Stromal cell of bone marrow (primary cell): Measurements from ENCODE around the gene SIVA1.
"Not testable (repeated sequence)": the region's sequence is repeated elsewhere in the genome, so short reads cannot be mapped to it uniquely, and the experiment has no call there.

Source experiments
- DNase-seq: peaks from one replicate; pipeline ENCODE4 v3.0.0-alpha.2; 2012; ENCODE audit warnings: low read depth

SIVA1 gene

DNA sequence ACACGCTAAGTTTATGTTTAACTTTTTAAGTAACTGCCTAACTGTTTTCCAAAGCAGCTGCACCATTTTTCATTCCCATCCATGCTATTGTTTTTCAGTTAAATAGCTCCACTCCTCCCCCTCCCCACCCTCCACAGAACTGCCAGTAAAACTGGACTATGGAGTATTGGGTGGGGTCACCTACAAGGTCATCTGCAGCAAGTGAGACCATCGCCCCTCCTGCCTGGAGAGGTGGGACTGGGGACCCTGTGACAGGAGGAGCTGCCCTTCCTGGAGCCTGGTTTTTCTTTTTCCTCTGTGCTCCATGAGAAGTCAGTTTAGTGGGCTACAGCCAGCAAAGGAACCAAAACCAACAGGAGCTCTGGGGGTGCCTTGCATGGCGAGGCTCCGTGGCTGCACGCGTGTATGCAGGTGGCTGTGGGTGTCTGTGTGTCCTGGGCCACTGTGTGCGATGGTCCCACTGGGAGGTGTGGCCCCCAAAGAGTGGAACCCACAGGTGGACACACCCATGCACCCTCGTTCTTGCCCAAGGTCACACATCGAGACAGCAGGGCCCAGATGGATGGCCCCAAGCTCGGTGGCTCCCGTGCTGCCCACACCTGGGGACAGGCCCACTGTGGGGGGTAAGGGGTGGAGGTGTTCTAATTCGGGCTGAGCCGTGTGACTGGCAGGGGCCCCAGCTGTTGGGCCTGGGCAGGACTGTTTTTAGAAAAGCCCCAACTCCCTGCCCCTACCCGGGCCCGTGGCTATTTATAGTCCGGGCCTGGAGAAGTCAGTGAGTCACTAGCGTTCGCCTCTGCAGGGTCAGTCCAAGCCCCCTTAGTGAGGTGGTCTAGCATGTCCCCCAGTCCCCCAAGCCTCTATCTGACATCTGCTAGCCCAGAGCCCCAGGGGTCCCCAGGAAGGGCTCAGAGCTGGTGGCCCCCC, 31.2 kb upstream of the SIVA1 start:
- no peak for DNase-seq

DNA sequence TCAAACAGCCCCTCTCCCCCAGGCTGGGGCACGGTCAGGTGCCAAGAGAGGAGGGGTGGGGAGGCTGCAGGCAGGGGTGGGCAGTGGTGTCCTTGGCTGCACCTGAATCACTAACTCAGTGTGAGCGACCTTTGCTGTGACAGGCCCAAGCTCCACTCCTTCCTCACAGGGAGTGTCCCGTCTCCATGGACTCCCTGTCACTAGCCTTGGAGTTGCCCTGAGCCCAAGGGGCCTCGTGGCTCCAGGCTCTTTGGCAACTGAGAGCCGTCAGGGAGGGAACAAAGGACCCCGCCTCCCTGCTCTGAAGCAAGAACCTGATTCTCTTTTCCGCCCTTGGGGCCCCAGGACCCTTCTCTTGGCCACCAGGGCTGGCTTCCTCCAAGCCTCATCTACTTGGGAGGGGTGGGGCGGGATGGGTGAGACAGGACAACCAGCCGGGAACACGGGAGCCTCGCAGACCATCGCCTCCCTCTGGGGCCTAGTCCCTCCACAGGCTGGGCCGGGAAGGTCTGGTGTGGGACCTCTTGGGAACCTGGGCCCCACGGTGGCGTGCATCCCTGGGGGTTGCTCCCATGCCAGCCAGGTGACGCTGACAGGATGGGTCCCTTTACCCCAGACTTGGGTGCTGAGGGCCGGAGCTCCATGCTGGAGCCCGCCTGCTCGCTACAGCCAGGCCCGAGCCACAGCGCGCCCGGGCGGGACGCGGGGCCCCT, 29.9 kb upstream of the SIVA1 start:
- DNase-seq, result no peak

DNA sequence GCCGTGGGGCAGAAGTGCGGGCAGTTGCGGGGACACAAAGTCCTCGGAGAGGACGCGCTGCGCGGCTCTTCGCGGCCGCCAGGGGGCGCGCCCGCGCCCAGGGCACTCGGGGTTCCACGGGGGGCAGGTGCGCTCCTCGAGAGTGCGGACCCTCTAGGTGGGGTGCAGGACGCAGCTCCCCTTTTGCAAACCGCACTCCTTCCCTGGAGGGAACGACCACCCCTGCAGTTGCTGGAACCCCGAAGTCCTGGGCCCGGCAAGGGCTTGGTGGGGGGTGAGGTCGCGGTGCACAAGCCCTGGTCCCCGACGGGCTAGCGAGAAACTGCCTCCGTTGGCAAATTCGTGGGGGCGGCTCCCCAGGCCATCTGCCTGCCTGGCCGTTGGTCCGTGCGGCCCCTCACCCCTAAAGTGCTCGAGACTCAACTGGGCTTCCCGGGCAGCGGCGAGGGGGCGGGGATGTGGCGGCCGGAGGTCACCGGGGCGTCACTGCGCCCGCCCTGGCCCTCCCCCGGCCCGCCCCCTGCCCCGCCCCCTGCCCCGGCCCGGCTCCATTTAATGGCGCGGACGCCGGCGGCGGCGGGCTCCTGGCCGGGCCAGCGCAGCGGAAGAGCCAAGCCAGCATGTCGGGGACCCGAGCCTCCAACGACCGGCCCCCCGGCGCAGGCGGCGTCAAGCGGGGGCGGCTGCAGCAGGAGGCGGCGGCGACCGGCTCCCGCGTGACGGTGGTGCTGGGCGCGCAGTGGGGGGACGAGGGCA, 29.1 kb upstream of the SIVA1 start, which contains the start of gene ADSS1:
Gene ADSS1, plus strand, starts transcription at position 579 of the 756 bp plus-strand sequence. Its CDS starts 42 bp downstream, at position 621.
- no peak for DNase-seq

DNA sequence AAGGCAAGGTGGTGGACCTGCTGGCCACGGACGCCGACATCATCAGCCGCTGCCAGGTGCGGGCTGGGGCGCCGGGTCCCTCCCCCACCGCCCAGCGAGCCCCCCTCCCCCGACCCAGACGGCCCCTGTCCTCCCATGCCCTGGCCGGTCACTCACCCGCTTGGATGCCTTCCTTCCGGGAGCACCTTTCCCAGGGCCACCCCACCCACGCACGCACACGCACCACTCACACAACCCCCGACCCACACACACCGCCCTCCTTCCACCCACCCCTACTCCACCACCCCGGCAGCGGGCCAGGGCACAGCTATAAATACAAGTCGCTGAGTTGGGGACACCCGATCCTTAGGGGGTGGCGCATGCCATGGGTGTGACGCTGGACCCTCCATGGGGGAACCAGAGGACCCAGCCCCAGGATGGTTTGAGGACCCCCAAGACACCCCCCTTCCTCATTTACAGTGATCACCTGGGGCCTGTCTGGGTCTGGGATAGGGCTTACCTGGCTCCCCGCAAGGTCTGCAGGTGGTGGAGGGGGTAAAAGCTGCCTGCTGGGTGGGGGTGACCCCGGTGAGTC, 28.5 kb upstream of the SIVA1 start:
- no peak for DNase-seq

DNA sequence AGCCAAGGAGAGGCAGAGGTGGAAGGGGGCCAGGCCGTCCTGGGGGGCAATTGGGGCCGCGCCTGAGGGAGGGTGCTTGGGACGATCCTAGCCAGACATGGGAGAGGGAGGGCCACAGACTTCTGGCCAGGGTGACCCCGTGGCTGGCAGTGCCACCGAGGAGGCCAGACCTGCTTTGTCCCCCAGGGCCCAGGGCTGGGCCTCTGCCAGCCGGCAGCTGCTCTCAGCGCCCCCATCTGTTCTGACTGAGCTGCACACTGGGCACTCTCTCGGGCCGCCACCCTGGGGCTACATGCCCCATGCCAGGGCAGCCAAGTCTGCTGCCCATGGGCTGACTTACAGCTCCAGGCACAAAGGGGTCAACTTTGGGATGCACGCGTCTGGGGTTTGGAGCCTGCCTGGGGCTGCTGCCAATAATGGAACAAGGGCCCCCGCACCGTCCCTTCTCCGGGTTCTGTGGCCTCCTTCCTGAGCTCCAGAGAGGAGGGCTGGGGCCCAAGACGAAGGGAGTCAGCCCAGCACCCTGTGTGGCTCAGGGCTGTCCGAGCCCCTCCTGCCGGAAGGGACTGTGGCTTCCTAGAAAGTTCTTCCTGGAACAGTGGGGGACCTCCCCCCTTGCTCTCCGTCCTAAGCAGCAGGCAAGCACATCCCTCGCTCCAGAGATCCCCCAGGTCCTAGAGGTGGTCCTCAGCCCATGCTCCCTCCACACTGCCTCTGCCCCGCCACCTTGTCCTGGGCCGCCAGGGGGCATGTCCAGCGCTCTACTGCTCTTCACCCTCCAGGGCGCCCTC, 27.8 kb upstream of the SIVA1 start:
- DNase-seq, result no peak

DNA sequence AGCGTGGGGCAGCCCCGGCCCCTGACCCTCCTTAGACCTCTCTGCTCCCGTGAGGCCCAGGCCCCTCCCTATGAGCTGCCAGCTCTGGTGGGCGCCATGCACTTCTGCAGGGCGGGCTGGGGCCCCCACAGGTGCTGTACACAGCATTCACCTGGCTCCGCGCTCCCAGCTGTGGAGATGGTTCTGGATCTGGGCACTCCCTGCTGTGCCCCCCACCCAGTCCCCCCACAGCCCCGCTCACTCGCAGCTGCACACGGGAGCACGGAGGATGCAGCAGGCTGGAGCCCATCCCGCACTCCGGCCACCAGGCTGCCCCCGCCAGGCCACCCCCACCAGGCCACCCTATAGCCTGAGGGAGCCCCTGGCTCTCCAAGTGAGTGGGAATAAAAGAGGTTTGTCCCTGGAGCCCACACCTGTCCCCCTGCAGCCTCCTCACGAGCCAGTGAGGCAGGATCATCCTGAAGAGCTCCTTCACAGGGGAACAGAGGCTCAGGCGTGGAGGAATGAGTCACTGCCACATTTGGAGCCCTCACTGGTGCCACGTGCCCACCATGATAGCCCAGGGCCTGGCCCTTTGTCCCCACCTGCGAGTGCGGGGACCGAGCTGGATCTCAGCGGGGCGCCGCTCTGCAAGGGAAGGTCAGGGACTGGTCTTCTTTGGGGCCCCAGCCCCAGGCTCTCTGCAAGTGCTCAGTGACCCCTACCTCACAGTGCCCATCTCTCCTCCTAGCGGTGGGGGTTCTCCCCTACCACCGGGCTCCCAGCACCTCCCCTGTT, 27.0 kb upstream of the SIVA1 start:
- DNase-seq, result no peak

DNA sequence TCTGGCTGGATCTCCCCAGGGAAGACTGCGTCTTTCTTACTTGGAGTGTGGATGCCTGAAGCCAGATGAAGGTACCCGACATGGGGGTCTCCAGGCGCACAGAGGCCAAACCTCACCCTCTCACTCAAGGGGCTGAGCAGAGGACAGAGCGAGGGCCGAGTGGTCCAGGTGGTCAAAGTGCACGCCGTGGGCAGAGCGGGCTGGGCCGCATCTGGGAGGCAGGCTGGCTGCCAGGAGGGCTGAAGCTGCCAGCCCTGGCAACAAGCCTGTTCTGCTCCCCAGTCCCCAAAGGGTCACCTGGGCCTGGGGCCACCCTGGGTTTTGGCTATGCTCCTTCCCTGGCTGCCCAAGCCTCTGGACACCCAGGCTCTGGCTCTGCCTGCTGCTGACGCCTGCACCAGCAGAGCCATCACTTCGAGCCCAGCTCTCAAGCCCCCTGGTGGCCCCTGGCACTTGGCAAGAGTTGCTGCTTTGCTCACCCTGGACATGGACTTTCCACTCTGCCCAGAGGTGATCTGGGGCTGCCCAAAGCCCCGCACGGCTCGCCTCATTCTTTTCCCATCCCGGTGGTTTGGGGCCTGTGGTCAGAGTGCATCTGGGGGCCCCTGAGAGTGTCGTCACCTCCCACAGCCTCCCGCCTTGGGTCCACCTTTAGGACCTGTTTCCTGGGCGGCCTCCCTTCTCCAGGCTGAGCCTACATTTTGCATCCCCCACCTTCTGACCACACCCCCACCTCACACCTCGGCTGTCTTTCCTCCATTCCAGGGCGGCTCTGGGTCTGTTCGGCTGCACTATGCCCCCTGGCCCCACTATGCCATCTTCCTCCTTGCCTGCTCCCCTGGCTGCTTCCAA, 26.1 kb upstream of the SIVA1 start:
- no peak for DNase-seq

DNA sequence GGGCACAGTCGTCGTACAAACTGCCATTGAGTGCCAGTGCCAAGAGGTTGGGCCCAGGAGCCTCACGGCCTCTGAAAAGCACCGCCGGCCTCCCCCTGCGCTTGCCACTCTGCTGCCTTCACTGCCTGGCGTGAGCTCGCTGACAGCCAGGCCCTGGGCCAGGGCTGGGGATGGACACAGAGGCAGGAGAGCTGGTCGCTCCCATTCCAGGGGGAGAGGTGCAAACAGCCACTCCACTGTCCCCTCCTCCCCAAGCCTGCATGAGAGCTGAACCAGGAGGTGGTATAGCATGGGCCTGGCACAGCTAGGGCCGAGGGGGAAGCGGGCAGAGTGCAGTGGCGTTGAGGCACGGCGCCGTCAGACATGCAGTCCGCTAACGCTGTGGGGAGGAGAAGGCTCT, 24.3 kb upstream of the SIVA1 start:
- no peak for DNase-seq

DNA sequence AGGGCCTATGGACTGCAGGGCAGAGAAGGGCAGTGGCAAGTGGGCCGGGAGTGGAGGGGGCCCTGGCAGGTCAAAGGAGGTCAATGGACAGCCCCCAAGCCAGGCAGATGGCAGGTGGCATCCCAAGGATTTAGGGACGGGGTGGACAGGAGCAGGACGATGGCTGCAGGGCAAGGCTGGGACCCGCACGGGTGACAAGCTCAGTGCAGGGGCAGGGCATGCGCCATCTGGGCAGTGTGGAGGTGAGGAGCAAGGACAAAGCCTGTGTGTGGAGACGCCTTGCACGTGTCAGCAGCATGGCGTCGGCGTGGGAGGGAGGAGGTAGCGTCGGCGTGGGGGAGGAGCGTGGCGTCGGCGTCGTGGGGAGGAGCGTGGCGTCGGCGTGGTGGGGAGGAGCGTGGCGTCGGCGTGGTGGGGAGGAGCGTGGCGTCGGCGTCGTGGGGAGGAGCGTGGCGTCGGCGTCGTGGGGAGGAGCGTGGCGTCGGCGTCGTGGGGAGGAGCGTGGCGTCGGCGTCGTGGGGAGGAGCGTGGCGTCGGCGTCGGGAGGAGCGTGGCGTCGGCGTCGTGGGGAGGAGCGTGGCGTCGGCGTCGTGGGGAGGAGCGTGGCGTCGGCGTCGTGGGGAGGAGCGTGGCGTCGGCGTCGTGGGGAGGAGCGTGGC, 23.6 kb upstream of the SIVA1 start:
- not testable (repeated sequence) for DNase-seq

DNA sequence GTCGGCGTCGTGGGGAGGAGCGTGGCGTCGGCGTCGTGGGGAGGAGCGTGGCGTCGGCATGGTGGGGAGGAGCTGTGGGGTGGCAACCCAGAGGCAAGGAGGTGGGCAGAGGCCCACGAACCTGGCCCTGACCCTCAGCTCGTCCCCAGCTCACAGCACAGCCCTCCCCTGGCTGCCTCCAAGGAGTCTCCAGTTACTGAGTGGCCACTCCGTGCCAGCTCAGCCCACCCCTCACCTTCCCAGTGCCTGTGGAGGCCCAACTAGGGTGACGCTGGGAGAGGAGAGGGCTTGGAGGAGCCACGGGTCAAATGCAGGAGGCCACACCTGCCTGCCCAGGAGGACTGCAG, 23.1 kb upstream of the SIVA1 start:
- no peak for DNase-seq

DNA sequence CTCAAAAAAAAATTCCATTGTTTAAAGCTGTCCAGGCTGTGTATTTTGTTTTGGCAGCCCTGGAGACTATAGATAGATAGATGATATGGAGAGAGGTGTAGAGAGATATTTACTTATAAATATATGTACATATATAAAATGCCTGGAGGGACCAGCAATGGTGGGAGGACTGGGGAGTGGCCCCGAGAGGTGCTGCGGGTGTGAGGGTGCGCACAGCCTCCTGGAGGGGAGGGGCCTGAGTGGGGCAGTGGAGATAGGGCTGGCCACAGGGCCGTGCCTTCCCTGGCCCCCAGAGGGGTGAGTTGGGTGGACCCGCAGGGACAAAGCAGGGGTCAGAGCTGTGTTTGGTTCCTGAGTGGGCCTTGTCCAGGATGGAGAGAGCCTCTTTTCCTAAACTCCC, 22.5 kb upstream of the SIVA1 start:
- DNase-seq, result no peak

DNA sequence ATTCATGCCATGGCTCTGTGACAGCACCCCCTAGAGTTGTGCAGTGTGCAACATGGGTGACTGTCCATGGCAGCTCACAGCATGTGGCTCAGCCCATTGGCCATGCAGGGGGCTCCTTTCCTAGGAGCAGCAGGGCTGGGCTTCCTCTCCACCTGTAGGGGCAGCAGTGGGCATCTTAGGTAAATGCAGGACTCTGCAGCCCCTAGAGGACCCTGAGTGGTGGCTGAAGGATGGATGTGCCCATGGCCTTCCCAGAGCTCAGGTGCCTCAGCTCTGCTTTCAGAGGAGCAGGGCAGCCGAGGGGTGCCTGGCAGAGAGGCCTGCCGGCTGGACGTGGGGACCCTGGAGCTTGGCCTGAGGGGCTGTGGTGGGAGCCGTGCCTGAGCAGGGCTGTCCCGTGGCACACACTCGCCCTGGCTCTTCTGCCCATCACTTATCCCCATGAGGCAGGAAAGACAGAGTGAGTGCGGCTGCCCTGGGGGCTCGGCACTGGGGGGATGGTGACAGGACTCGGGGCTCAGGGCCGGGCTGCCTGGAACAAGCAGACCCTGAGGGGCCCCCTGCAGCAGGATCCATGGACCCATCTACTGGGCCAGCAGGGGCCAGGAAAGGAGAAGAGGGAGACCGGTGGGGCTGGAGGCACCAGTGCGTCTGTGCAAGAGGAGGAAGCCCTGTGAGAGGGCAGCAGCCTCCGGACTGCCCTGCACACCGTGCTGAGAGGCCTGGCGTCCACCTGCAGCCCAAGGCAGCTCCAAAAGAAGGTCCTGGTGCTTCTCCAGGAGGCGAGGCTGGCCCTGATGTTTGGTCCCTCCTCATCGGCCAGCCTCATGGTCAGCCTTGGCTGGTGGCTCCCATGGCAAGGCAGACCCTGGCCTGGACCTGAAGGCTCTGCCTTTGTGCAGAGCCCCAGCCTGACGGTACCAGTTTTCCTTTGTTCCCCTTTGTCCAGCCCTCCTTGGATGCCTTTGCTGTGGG, 21.3 kb upstream of the SIVA1 start:
- no peak for DNase-seq

DNA sequence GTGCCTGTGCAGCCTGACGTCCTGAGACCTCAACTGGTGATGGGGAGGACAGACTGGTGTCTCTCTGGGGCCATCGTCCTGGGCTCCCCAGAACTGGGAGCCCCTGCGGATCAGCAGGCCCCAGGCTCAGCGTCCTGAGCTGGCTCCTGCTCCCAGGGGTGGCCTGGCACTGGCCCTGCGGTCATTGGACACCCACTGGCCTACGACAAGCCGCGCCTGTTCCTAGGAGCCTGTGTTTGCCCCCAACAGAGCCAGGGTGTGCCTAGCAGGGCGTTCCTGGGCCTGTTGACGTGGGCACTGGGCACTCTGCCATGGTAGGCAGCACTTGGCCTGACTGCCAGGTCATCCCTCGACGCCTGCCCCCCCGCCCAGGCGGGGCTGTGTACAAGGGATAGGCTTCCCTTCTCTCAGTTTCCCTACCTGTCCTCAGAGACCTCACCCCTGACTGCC, 20.6 kb upstream of the SIVA1 start:
- DNase-seq, result no peak

DNA sequence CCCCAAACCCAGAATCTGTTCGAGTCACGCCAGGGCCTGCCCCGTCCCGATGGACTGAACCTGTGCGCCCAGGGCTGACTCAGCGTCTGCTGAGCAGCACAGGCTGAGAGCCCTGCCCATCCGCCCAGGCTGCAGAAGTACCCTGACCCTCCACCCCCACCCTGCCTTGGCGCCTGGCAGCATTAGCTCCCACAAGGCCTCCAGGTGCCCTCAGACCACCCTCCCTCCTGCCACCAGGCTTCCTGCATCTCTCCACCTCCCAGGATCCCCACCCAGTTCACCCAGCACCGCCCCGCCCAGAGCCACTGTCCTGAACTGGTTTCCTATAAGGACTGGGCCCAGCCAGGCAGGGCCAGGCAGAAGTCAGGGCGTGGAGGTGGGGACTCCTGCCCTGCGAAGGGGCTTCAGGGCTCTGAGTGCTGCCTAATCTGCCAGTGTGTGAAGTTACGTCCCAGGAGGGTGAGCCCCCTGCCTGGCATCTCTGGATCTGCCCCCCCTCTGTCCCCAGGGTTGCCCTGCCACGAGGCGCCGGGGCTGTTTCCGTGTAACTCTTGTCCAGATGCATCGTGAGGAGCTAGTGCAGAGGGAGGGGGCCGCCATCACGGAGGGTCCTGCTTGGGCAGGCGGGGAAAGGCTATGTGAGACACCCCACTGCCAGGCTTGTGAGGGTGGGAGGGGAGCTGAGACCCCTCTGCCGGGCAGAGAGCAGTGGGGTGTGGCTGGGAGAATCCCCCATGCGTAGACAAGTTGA, 19.8 kb upstream of the SIVA1 start:
- DNase-seq, result no peak

DNA sequence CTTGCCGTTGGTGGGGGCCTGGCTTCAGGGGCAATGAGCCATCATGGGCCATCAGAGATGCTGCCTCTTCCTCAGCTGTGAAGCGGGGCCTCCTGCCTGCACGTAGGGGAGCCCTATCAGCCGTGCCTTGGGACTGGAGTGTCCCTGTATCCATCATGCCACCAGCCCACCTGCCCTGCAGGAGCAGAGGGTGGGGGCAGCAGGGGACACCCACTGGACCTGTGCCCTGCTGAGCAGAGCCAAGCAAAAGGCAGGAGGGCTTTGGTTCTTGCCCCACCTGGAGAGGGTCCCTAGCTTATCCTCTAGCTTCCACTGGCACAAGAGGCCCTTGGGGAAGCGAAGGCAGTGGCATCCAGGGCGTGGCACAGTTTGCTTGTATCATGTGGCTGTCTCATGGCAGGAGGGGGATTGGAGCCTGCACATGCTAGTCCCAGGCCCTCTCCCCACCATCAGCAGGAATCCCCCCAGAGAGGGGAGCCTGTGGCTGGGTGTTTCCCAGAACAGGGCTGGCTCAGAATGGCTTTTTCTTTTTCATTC, 18.8 kb upstream of the SIVA1 start:
- no peak for DNase-seq

DNA sequence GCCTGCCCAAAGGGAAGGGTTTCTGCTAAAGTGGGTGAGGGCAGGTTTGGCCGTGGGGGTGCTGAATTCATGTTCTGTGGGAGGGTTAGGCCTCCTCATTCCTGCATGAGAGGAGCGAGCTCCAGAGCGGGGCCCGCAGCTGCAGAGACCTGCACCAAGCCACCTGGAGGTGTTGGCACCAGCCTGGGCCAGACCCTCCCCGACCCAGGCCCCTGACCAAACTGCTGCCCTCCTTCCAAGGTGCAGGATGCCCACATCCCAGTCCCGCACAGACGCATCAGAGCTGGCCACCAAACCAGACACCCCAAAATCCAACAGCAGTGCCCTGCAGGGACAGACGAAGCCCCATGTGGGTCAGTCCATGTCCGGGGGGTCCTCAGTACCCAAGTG, 18.4 kb upstream of the SIVA1 start:
- DNase-seq, result no peak
